ENCODE measurements around the gene PLA2G12B. TPM values are rescaled to one million over a fixed set of nuclear protein-coding genes. Genes with fewer than 3 reads are reported as not detected.

The PLA2G12B gene
- total RNA-seq, 1 donor from 2014 or later, result not detected

DNA sequence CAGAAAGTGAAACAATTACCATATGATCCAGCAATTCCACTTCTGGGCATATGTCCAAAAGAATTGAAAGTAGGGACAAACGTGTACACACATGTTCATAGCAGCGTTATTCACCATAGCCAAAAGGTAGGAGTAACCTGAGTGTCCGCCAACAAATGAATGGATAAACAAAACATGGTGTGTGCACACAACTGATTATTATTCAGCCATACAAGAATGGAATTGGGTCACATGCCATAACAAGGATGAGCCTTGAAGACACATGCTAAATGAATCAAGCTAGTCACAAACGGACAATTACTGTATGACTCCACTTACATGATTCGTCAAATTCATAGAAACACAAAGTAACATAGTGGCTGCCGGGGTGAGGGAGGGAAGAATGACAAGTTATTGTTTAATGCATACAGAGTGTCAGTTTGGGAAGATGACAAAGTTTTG, 65.2 kb downstream of the PLA2G12B start:
- H3K4me1 Mint-ChIP-seq (ENCODE audit: low read depth, unreplicated experiment), result peaks cover 8% of the 10 kb centered on the region
- H3K27ac Mint-ChIP-seq (ENCODE audit: unreplicated experiment), result no peak overlapping the region
- H3K4me3 Mint-ChIP-seq (ENCODE audit: unreplicated experiment), result no peak overlapping the region
- no peaks in the 10 kb centered on the region for H3K27me3 Mint-ChIP-seq (ENCODE audit: unreplicated experiment)
- H3K36me3 Mint-ChIP-seq (ENCODE audit: unreplicated experiment), result no peaks in the 10 kb centered on the region
- TF ChIP-seq, protein P1, sequence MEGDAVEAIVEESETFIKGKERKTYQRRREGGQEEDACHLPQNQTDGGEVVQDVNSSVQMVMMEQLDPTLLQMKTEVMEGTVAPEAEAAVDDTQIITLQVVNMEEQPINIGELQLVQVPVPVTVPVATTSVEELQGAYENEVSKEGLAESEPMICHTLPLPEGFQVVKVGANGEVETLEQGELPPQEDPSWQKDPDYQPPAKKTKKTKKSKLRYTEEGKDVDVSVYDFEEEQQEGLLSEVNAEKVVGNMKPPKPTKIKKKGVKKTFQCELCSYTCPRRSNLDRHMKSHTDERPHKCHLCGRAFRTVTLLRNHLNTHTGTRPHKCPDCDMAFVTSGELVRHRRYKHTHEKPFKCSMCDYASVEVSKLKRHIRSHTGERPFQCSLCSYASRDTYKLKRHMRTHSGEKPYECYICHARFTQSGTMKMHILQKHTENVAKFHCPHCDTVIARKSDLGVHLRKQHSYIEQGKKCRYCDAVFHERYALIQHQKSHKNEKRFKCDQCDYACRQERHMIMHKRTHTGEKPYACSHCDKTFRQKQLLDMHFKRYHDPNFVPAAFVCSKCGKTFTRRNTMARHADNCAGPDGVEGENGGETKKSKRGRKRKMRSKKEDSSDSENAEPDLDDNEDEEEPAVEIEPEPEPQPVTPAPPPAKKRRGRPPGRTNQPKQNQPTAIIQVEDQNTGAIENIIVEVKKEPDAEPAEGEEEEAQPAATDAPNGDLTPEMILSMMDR (IDR thresholded peaks at IDR 0.05; ENCODE audit: partially characterized antibody, unreplicated experiment), result no peak
- DNase-seq, result no peak
- no peaks in the 10 kb centered on the region for H3K9me3 Mint-ChIP-seq (ENCODE audit: unreplicated experiment)

GRCh38 chr10:72888151-72888638, 66.4 kb downstream of the PLA2G12B start:
- Mint-ChIP-seq H3K9me3 (ENCODE audit: unreplicated experiment) (no peaks in the 10 kb centered on the region), H3K4me1 (ENCODE audit: low read depth, unreplicated experiment) (peaks cover 8% of the 10 kb centered on the region), H3K27me3 (ENCODE audit: unreplicated experiment) (no peaks in the 10 kb centered on the region), H3K27ac (ENCODE audit: unreplicated experiment) (no peak overlapping the region), H3K4me3 (ENCODE audit: unreplicated experiment) (no peak overlapping the region), H3K36me3 (ENCODE audit: unreplicated experiment) (no peaks in the 10 kb centered on the region)
- no peak for DNase-seq
- TF ChIP-seq, protein P1 (IDR thresholded peaks at IDR 0.05; ENCODE audit: partially characterized antibody, unreplicated experiment), result no peak

DNA sequence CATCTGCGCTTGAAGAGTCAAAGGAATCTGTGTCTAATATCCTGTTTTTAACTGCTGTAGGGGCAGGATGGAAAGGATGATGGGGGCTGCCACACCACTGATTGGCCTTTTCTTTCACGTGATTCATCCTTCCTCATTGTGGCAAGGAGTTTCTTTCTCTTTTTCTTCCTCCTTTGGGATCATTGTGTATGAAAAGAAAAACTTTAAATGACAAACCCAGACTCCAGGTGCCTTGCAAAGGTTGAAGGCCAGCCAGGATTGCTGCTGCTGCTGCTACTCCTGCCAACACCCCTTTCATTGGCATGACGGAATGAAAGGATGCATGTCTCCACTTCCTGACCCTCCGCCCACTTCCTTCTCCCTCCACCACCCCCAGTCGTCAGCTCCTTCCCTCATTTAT, 67.6 kb downstream of the PLA2G12B start:
- H3K27me3 Mint-ChIP-seq (ENCODE audit: unreplicated experiment), result no peaks in the 10 kb centered on the region
- TF ChIP-seq, protein P1 (IDR thresholded peaks at IDR 0.05; ENCODE audit: partially characterized antibody, unreplicated experiment), result no peak
- H3K27ac Mint-ChIP-seq (ENCODE audit: unreplicated experiment), result no peak overlapping the region
- peaks cover 8% of the 10 kb centered on the region for H3K4me1 Mint-ChIP-seq (ENCODE audit: low read depth, unreplicated experiment)
- H3K4me3 Mint-ChIP-seq (ENCODE audit: unreplicated experiment), result no peak overlapping the region
- H3K9me3 Mint-ChIP-seq (ENCODE audit: unreplicated experiment), result no peaks in the 10 kb centered on the region
- H3K36me3 Mint-ChIP-seq (ENCODE audit: unreplicated experiment), result no peaks in the 10 kb centered on the region
- no peak for DNase-seq

- no peaks in the 10 kb centered on the region for H3K36me3 Mint-ChIP-seq (ENCODE audit: unreplicated experiment)
- TF ChIP-seq, protein P1 (IDR thresholded peaks at IDR 0.05; ENCODE audit: partially characterized antibody, unreplicated experiment), result no peak
- no peaks in the 10 kb centered on the region for H3K9me3 Mint-ChIP-seq (ENCODE audit: unreplicated experiment)
- H3K4me3 Mint-ChIP-seq (ENCODE audit: unreplicated experiment), result no peak overlapping the region
- no peak for DNase-seq
- H3K27me3 Mint-ChIP-seq (ENCODE audit: unreplicated experiment), result no peaks in the 10 kb centered on the region
- H3K27ac Mint-ChIP-seq (ENCODE audit: unreplicated experiment), result no peak overlapping the region
- peaks cover 8% of the 10 kb centered on the region for H3K4me1 Mint-ChIP-seq (ENCODE audit: low read depth, unreplicated experiment)
Measured at GRCh38 chr10:72886621-72887020, 68.0 kb downstream of the PLA2G12B start.

- no peak overlapping the region for H3K27ac Mint-ChIP-seq (ENCODE audit: unreplicated experiment)
- no peaks in the 10 kb centered on the region for H3K36me3 Mint-ChIP-seq (ENCODE audit: unreplicated experiment)
- H3K4me3 Mint-ChIP-seq (ENCODE audit: unreplicated experiment), result no peak overlapping the region
Measured at GRCh38 chr10:72885953-72886352, 68.7 kb downstream of the PLA2G12B start.

More at GRCh38 chr10:72885953-72886352, 68.7 kb downstream of the PLA2G12B start:
- Mint-ChIP-seq H3K9me3 (ENCODE audit: unreplicated experiment) (no peaks in the 10 kb centered on the region), H3K27me3 (ENCODE audit: unreplicated experiment) (no peaks in the 10 kb centered on the region), H3K4me1 (ENCODE audit: low read depth, unreplicated experiment) (peaks cover 8% of the 10 kb centered on the region)
- no peak for DNase-seq
- TF ChIP-seq, protein P1 (IDR thresholded peaks at IDR 0.05; ENCODE audit: partially characterized antibody, unreplicated experiment), result no peak

Other genes starting within 250 kb of the PLA2G12B start
- gene OIT3, start 61.1 kb downstream of the PLA2G12B start, total RNA-seq (ENCODE audit: unreplicated experiment), result not detected
- gene P4HA1, start 142.1 kb upstream of the PLA2G12B start, total RNA-seq (ENCODE audit: unreplicated experiment), result 3.5 TPM
- 3.3 TPM for gene NUDT13, start 155.6 kb upstream of the PLA2G12B start, total RNA-seq (ENCODE audit: unreplicated experiment)
- gene ECD, start 213.2 kb upstream of the PLA2G12B start, total RNA-seq (ENCODE audit: unreplicated experiment), result 31.3 TPM
- gene FAM149B1, start 213.3 kb upstream of the PLA2G12B start, total RNA-seq (ENCODE audit: unreplicated experiment), result 31.3 TPM

Data from glutamatergic neuron (in vitro differentiated cells).